Ovary (tissue), 3 donors: ENCODE data around the gene CDCP1.

Source experiments
- POLR2A ChIP-seq: fragments of 450-650 bp; IDR thresholded peaks from one replicate; pipeline ENCODE4 v1.6.1; 2017; ENCODE audit warnings: antibody characterized with exemption, mild to moderate bottlenecking, moderate library complexity
- TF ChIP-seq, protein P1 (sequence below), 3 donors: fragments of 450-650 bp in 2 of 3; fragments of 200-600 bp in 1 of 3; IDR thresholded peaks; one replicate each; pipeline versions ENCODE4 v1.5.1 to v1.8.0; 2016 to 2022; ENCODE audit warnings: antibody characterized with exemption in 3 of 3, mild to moderate bottlenecking in 1 of 3
- donor health status: DM: no; HTN: no; CAD: no.

DNA sequence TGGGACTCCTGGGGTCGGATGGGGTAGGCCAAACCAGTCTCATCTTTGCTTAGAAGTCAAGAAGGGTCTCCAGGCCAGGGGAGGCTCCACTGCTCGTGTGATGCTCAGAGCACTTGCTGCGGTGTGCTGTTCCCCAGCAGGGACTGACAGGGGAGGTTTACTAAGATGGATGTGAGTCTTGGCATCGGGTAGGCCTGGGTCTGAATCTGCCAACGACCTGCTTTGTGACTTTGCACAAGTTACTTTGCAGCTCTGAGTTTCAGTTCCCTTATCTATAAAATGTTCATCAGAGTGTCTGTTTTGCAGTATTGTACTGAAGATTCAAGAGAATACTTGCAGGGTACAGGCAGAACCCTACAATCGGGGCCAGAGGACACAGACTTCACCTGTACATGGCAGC lies 17.3 kb upstream of the CDCP1 start:
- TF ChIP-seq, protein P1, sequence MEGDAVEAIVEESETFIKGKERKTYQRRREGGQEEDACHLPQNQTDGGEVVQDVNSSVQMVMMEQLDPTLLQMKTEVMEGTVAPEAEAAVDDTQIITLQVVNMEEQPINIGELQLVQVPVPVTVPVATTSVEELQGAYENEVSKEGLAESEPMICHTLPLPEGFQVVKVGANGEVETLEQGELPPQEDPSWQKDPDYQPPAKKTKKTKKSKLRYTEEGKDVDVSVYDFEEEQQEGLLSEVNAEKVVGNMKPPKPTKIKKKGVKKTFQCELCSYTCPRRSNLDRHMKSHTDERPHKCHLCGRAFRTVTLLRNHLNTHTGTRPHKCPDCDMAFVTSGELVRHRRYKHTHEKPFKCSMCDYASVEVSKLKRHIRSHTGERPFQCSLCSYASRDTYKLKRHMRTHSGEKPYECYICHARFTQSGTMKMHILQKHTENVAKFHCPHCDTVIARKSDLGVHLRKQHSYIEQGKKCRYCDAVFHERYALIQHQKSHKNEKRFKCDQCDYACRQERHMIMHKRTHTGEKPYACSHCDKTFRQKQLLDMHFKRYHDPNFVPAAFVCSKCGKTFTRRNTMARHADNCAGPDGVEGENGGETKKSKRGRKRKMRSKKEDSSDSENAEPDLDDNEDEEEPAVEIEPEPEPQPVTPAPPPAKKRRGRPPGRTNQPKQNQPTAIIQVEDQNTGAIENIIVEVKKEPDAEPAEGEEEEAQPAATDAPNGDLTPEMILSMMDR (IDR thresholded peaks at IDR 0.05): no peak
- no peak for TF ChIP-seq POLR2A
